SU-DHL-6 (cell line): Measurements from ENCODE around the gene POLR1D.

Experiments used
- EZH2phosphoT487 ChIP-seq: fragments of 200-600 bp; sonication (generic), shearing (Covaris generic); conservative IDR thresholded peaks from 2 replicates; pipeline ENCODE4 v1.6.1; 2018; ENCODE audit warnings: mild to moderate bottlenecking, antibody characterized with exemption, low read length, moderate library complexity, mixed read lengths
- TF ChIP-seq, protein P1 (sequence below): fragments of 200-600 bp; sonication (generic); IDR thresholded peaks from one replicate; pipeline ENCODE4 v1.5.1; 2017; ENCODE audit warnings: antibody characterized with exemption, mild to moderate bottlenecking, low read length, moderate library complexity; ENCODE audit not compliant: insufficient read depth, poor library complexity, severe bottlenecking

DNA sequence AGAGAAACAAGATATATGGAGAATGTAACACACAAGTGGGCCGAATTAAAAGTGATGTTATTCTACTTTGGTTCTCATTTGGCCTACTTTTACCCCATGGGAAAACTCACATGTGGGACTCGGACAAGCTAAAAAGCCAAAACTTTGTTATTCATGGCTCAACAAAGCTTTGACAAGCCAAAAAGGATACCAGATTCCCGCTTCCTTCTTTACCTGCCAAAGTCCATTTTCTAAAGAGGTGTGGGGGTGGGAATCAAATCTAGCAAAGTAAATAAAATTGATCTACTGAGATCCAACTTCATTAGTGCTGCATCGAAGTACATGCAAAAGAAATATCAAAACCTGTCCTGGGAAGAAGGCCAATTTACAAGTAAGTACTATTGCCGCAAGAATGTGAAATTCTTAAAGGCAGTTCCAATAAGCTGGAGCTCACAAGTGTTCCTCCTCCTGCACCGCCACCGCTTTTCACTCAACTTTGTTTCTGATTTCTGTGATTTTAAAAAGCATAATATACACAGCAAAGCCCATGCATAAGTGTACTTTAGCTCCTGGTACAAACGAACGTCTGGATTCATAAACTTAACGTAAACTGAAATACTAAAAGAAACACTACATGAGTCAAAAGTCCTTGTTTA, 2.5 kb upstream of the POLR1D start:
- TF ChIP-seq, protein P1, sequence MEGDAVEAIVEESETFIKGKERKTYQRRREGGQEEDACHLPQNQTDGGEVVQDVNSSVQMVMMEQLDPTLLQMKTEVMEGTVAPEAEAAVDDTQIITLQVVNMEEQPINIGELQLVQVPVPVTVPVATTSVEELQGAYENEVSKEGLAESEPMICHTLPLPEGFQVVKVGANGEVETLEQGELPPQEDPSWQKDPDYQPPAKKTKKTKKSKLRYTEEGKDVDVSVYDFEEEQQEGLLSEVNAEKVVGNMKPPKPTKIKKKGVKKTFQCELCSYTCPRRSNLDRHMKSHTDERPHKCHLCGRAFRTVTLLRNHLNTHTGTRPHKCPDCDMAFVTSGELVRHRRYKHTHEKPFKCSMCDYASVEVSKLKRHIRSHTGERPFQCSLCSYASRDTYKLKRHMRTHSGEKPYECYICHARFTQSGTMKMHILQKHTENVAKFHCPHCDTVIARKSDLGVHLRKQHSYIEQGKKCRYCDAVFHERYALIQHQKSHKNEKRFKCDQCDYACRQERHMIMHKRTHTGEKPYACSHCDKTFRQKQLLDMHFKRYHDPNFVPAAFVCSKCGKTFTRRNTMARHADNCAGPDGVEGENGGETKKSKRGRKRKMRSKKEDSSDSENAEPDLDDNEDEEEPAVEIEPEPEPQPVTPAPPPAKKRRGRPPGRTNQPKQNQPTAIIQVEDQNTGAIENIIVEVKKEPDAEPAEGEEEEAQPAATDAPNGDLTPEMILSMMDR = no peak
- TF ChIP-seq EZH2phosphoT487 = no peak
